OCI-LY3 (cell line): ENCODE results near the gene HOXC6.

ENCODE experiments used
- H2AFZ ChIP-seq: fragments of 200-600, 300-600 bp; shearing (Covaris generic); 2 replicates; pipeline ENCODE4 v1.6.0; 2014; ENCODE audit warnings: antibody characterized with exemption, low read depth, low read length
- H3K27ac ChIP-seq: fragments of 200-600, 300-600 bp; sonication (generic); 2 replicates; pipeline ENCODE4 v1.5.1; 2014; ENCODE audit warnings: mild to moderate bottlenecking, low read length, moderate library complexity, mixed read lengths
- H3K27me3 ChIP-seq: fragments of 200-600, 300-600 bp; sonication (generic); 2 replicates; pipeline ENCODE4 v1.6.1; 2014; ENCODE audit warnings: low read depth, low read length, mixed read lengths
- H3K36me3 ChIP-seq: fragments of 200-600, 300-600 bp; sonication (generic); replicated peaks from 2 replicates; pipeline ENCODE3; 2014; ENCODE audit warnings: low read depth, low read length, mixed read lengths
- H3K4me1 ChIP-seq: fragments of 300-600, 200-600 bp; sonication (generic); 2 replicates; pipeline ENCODE4 v1.6.1; 2014; ENCODE audit warnings: low read length, mixed read lengths
- H3K4me2 ChIP-seq: fragments of 200-600, 300-600 bp; sonication (generic); 2 replicates; pipeline ENCODE4 v1.6.1; 2014; ENCODE audit warnings: low read length, mixed read lengths
- H3K4me3 ChIP-seq: fragments of 300-600, 200-600 bp; sonication (generic); 2 replicates; pipeline ENCODE4 v1.5.1; 2014; ENCODE audit warnings: antibody characterized with exemption, mild to moderate bottlenecking, low read length, moderate library complexity
- H3K79me2 ChIP-seq: fragments of 300-600, 200-600 bp; shearing (Covaris generic); 2 replicates; pipeline ENCODE4 v1.6.1; 2014; ENCODE audit warnings: mild to moderate bottlenecking, low read length, mixed read lengths
- H3K9ac ChIP-seq: fragments of 300-600, 200-600 bp; shearing (Covaris generic); 2 replicates; pipeline ENCODE4 v1.6.0; 2014; ENCODE audit warnings: mild to moderate bottlenecking, low read length, moderate library complexity
- H3K9me3 ChIP-seq: fragments of 200-600, 300-600 bp; shearing (Covaris generic); 2 replicates; pipeline ENCODE4 v1.6.1; 2014; ENCODE audit warnings: low read length, mixed read lengths; ENCODE audit not compliant: insufficient read depth
- H4K20me1 ChIP-seq: fragments of 200-600, 300-600 bp; sonication (generic); 2 replicates; pipeline ENCODE4 v1.6.1; 2016; ENCODE audit warnings: low read length, mixed read lengths; ENCODE audit not compliant: insufficient read depth
- EZH2phosphoT487 ChIP-seq: fragments of 200-600 bp; shearing (Covaris generic); IDR thresholded peaks from 2 replicates; pipeline ENCODE4 v1.6.1; 2018; ENCODE audit warnings: antibody characterized with exemption, mixed run types, low read depth
- TF ChIP-seq, protein P1 (sequence below): fragments of 200-600, 300-600 bp; sonication (generic); IDR thresholded peaks from 2 replicates; pipeline ENCODE4 v1.5.1; 2014; ENCODE audit warnings: antibody characterized with exemption, low read length, low read depth

Gene HOXC6

DNA sequence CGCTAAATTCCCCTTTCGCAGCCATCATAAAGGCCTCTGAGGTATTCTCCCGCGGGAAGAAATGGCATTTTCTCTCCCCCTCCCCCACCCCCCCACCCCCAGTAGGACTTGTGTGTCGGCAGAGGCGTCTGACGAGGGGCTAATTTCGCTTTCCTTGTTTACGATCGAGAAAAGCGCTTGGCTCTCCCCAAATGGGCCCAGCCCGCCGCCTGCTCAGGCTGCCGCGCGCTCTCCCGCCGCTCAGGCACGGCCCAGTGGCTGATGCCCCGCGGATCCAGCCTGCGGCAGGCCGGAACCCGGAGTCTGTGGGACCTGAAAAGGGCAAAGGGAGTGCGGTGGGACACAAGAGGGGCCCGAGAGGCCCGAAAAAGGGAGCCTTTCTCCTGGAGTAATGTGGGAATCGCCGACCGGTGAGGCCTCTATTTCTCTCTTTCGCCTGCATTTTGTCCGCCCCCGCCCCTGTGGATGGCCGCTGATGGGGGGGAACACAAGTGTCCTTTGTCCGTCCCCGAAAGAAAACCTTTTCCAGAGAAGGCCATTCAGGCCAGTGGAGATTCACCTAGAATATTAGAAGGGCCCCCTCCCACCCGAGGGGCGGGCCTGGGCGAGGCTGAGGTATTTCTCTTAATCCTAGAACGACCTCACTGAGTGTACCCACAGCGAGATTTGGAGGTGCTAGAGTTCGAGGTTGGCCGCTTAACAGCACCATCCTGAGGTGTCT, 9.0 kb upstream of the HOXC6 start:
- Histone ChIP-seq H3K27ac (no peak overlapping the region), H2AFZ (no peak overlapping the region), H3K9ac (peak overlapping the region; percentile 97), H3K4me2 (peak overlapping the region; percentile 93), H3K4me1 (peaks cover 44% of the 10 kb centered on the region), H3K36me3 (no peaks in the 10 kb centered on the region), H3K79me2 (no peaks in the 10 kb centered on the region), H3K4me3 (peak overlapping the region; percentile 79), H4K20me1 (no peaks in the 10 kb centered on the region), H3K9me3 (no peaks in the 10 kb centered on the region), H3K27me3 (0 out of 2 replicates have a peak, but pooled peaks cover 7% of the 10 kb centered on the region)
- TF ChIP-seq, protein P1, sequence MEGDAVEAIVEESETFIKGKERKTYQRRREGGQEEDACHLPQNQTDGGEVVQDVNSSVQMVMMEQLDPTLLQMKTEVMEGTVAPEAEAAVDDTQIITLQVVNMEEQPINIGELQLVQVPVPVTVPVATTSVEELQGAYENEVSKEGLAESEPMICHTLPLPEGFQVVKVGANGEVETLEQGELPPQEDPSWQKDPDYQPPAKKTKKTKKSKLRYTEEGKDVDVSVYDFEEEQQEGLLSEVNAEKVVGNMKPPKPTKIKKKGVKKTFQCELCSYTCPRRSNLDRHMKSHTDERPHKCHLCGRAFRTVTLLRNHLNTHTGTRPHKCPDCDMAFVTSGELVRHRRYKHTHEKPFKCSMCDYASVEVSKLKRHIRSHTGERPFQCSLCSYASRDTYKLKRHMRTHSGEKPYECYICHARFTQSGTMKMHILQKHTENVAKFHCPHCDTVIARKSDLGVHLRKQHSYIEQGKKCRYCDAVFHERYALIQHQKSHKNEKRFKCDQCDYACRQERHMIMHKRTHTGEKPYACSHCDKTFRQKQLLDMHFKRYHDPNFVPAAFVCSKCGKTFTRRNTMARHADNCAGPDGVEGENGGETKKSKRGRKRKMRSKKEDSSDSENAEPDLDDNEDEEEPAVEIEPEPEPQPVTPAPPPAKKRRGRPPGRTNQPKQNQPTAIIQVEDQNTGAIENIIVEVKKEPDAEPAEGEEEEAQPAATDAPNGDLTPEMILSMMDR = no peak
- TF ChIP-seq EZH2phosphoT487 = no peak

DNA sequence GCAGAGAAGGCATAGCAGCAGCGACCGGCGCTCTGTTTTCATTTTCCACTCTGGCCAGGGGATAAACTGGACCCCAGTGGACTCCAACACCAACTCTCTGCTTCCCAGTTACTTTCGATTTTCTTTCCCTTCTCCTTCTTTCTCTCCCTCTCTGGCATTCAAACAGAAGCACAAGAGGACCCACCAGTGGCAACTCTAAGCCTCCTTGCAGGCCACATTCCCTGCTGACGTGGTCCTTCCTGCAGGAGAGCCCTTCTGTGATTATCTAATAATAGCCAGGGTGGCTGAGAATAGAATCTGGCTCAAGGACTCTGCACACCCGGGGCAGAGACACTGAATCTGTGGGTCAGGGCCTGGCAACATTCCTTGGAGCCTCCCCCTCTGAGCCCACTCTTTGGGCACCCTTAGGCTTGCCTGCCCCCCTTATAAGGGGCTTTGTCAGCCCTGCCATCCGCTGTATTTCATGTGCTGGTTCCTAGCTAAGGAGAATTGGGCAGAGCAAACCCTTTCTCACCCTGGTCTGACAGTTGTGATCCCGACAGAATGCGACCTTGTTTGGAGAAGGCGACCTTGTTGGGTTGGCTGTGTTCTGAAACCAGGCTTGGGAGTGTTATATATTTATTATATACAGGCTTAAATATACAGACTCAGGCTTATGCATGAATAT, 8.2 kb upstream of the HOXC6 start:
- TF ChIP-seq EZH2phosphoT487 = no peak
- TF ChIP-seq, protein P1 = no peak
- Histone ChIP-seq H4K20me1 (no peaks in the 10 kb centered on the region), H3K9me3 (no peaks in the 10 kb centered on the region), H3K79me2 (no peaks in the 10 kb centered on the region), H3K4me1 (peaks cover 52% of the 10 kb centered on the region), H3K36me3 (no peaks in the 10 kb centered on the region), H3K27me3 (0 out of 2 replicates have a peak, but pooled peaks cover 7% of the 10 kb centered on the region), H3K4me3 (no peak overlapping the region), H2AFZ (no peak overlapping the region), H3K4me2 (no peak overlapping the region), H3K27ac (no peak overlapping the region), H3K9ac (no peak overlapping the region)

DNA sequence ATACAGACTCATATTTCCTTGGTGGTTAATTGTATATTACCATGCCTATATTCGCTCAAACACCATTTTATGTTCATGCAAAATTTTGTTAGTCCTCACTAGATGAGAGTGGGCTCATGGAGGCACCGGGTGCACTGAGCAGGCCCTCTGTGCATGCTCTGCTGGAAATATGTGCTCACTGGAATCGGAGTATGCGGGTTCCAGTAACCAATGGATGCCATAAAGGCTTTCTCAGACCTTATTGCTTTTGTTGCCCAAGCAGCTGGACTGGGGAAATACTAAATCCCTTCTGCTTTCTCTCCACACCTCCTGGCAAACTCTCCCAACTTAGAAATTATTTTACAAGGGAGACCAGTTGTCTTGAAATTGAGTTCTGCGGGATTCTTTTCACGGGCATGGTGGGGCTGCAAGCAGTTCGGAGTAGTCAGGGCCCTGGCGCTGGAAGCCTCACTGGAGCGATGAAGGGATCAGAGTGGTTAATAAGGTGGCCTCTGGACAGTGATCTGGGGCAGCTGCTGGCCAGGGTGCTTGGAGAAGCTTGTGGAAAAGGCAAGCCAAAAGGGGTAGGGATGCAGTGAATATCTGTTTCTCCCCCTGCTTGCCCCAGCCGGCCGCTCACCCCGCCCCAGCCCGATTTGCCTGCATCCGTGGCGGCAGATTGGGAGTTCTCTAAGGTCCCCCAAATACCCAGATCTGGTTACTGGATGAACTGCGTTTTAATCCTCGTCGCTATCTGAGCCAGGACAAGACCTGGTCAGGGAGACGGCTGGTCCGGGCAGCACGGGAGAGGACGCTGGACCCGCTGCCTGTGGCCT, 7.4 kb upstream of the HOXC6 start:
- TF ChIP-seq EZH2phosphoT487 = no peak
- TF ChIP-seq, protein P1 = no peak
- Histone ChIP-seq H4K20me1 (no peaks in the 10 kb centered on the region), H2AFZ (no peak overlapping the region), H3K9me3 (no peaks in the 10 kb centered on the region), H3K27me3 (0 out of 2 replicates have a peak, but pooled peaks cover 4% of the 10 kb centered on the region), H3K4me3 (peak overlapping the region; percentile 71), H3K4me2 (peak overlapping the region; percentile 91), H3K9ac (peak overlapping the region; percentile 65), H3K36me3 (no peaks in the 10 kb centered on the region), H3K79me2 (no peaks in the 10 kb centered on the region), H3K4me1 (peaks cover 60% of the 10 kb centered on the region), H3K27ac (peak overlapping the region; percentile 44; the same call in 1 of the 2 replicates)
